ENCODE data around the gene REXO5.

DNA sequence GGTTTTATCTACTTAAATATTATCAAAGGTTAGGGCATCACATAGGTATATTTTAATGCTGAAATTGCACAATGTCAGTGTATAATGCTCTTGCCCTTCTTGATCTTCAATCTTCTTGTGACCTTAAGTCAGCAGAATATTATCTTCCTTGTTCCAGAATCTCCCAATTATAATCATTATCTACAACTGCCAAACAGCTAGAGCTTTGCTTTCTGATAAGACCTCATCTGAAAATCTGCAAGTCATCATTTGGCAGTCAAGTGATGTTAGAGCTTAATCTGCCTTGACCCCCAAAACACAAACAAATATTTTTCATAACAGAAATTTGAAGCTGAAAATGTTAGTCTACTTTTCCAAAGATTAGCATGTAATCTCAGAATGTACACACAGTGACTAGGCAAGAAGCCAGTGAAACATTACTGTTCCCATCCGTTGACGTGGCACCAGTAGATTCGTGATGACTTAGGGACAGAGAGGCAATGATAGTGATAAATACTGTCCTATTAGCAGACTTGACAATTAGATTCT, 19.8 kb downstream of the REXO5 start:
- TF ChIP-seq, protein P1, sequence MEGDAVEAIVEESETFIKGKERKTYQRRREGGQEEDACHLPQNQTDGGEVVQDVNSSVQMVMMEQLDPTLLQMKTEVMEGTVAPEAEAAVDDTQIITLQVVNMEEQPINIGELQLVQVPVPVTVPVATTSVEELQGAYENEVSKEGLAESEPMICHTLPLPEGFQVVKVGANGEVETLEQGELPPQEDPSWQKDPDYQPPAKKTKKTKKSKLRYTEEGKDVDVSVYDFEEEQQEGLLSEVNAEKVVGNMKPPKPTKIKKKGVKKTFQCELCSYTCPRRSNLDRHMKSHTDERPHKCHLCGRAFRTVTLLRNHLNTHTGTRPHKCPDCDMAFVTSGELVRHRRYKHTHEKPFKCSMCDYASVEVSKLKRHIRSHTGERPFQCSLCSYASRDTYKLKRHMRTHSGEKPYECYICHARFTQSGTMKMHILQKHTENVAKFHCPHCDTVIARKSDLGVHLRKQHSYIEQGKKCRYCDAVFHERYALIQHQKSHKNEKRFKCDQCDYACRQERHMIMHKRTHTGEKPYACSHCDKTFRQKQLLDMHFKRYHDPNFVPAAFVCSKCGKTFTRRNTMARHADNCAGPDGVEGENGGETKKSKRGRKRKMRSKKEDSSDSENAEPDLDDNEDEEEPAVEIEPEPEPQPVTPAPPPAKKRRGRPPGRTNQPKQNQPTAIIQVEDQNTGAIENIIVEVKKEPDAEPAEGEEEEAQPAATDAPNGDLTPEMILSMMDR (conservative IDR thresholded peaks at IDR 0.05; ENCODE audit: low read length), result no peak
- TF ChIP-seq EZH2phosphoT487 (IDR thresholded peaks at IDR 0.05; ENCODE audit: borderline replicate concordance, low read depth, low read length), result no peak
